ENCODE results near the gene LDAH. TPM values are rescaled to one million over a fixed set of nuclear protein-coding genes. Genes with fewer than 3 reads are reported as not detected.
"Not testable (repeated sequence)": the region's sequence is repeated elsewhere in the genome, so short reads cannot be mapped to it uniquely, and the experiment has no call there.

Gene LDAH
- total RNA-seq, 2 experiments from 2014 or later, result 27.0 to 32.8 TPM

- ChIA-PET POLR2A (interaction anchor here (0.7 kb wide), 1 partner anchor 43 kb away, joined by 3 read pairs; no protein-coding TSS in a partner anchor), CTCF (interaction anchor here (0.6 kb wide), 1 partner anchor 820 kb away, joined by 3 read pairs; no protein-coding TSS in a partner anchor)
- Mint-ChIP-seq H3K36me3 (ENCODE audit: low read depth) (peaks cover 68% of the 10 kb centered on the region), H3K4me3 (no peak overlapping the region), H3K9me3 (ENCODE audit: low read depth) (peaks cover 13% of the 10 kb centered on the region), H3K27ac (no peak overlapping the region), H3K27me3 (no peaks in the 10 kb centered on the region), H3K4me1 (no peaks in the 10 kb centered on the region)
- no peak for DNase-seq
- ATAC-seq, result no peak
- intact Hi-C loops (cut with DNase I, micrococcal nuclease), result no loop called here
Observed at GRCh38 chr2:20717641-20718040, 105.3 kb downstream of the LDAH start.

DNA sequence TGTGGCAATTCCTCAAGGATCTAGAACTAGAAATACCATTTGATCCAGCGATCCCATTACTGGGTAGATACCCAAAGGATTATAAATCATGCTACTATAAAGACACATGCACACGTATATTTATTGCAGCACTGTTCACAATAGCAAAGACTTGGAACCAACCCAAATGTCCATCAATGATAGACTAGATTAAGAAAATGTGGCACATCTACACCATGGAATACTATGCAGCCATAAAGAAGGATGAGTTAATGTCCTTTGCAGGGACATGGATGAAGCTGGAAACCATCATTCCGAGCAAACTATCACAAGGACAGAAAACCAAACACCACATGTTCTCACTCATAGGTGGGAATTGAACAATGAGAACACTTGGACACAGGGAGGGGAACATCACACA is 106.7 kb downstream of the LDAH start:
- ATAC-seq; H3K4me1 Mint-ChIP-seq; H3K27me3 Mint-ChIP-seq; DNase-seq; H3K4me3 Mint-ChIP-seq; H3K27ac Mint-ChIP-seq; intact Hi-C loops (cut with DNase I, micrococcal nuclease); POLR2A ChIA-PET: not testable (repeated sequence)
- H3K36me3 Mint-ChIP-seq (ENCODE audit: low read depth), result peaks cover 69% of the 10 kb centered on the region
- peaks cover 13% of the 10 kb centered on the region for H3K9me3 Mint-ChIP-seq (ENCODE audit: low read depth)
- CTCF ChIA-PET, result interaction anchor here (0.9 kb wide), 1 partner anchor 331 kb away, joined by 3 read pairs; no protein-coding TSS in a partner anchor

DNA sequence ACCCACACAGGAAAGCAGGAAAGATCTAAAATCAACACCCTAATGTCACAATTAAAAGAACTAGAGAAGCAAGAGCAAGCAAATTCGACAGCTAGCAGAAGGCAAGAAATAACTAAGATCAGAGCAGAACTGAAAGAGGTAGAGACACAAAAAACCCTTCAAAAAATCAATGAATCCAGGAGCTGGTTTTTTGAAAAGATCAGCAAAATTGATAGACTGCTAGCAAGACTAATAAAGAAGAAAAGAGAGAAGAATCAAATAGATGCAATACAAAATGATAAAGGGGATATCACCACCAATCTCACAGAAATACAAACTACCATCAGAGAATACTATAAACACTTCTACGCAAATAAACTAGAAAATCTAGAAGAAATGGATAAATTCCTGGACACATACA is 108.5 kb downstream of the LDAH start:
- H3K9me3 Mint-ChIP-seq (ENCODE audit: low read depth); POLR2A ChIA-PET; H3K27me3 Mint-ChIP-seq; intact Hi-C loops (cut with DNase I, micrococcal nuclease); DNase-seq; H3K27ac Mint-ChIP-seq; H3K4me3 Mint-ChIP-seq; ATAC-seq; H3K4me1 Mint-ChIP-seq; CTCF ChIA-PET: not testable (repeated sequence)
- peaks cover 63% of the 10 kb centered on the region for H3K36me3 Mint-ChIP-seq (ENCODE audit: low read depth)

GRCh38 chr2:20713585-20713984 is 109.3 kb downstream of the LDAH start:
- POLR2A ChIA-PET; H3K27ac Mint-ChIP-seq; H3K4me3 Mint-ChIP-seq; CTCF ChIA-PET; H3K4me1 Mint-ChIP-seq; H3K9me3 Mint-ChIP-seq (ENCODE audit: low read depth); H3K27me3 Mint-ChIP-seq; intact Hi-C loops (cut with DNase I, micrococcal nuclease); DNase-seq; ATAC-seq: not testable (repeated sequence)
- H3K36me3 Mint-ChIP-seq (ENCODE audit: low read depth), result peaks cover 56% of the 10 kb centered on the region

DNA sequence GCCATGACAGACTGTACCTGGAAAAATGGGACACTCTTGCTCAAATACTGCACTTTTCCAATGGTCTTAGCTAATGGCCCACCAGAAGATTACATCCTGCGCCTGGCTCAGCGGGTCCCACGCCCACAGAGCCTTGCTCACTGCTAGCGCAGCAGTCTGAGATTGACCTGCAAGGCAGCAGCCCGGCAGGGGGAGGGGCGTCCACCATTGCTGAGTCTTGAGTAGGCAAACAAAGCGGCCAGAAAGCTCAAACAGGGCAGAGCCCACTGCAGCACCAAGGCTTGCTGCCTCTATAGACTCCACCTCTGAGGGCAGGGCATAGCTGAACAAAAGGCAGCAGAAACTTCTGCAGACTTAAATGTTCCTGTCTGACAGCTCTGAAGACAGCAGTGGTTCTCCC is 111.3 kb downstream of the LDAH start:
- ATAC-seq; H3K4me1 Mint-ChIP-seq; H3K4me3 Mint-ChIP-seq; intact Hi-C loops (cut with DNase I, micrococcal nuclease); POLR2A ChIA-PET; H3K27me3 Mint-ChIP-seq; H3K27ac Mint-ChIP-seq; H3K9me3 Mint-ChIP-seq (ENCODE audit: low read depth); DNase-seq: not testable (repeated sequence)
- CTCF ChIA-PET, result interaction anchor here (1.4 kb wide), 1 partner anchor 50 kb away, joined by 3 read pairs; no protein-coding TSS in a partner anchor
- H3K36me3 Mint-ChIP-seq (ENCODE audit: low read depth), result peaks cover 46% of the 10 kb centered on the region

DNA sequence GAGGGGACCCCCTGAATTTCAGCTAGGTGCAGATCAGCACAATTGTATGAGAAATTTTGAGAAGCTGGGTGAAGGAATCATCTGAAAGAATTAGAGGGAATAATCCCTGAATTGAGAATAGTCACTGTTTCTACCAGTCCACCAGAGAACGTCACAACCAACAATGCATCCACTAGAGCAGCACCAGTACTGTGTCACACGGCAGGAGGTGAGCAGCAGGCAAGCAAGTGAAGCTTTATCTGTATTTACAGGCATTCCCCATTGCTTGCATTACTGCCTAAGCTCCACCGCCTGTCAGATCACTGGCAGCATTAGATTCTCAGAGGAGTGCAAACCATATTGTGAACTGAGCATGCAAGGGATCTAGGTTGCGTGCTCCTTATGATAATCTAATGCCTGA is 115.3 kb downstream of the LDAH start:
- Mint-ChIP-seq H3K9me3 (ENCODE audit: low read depth) (no peaks in the 10 kb centered on the region), H3K36me3 (ENCODE audit: low read depth) (peaks cover 21% of the 10 kb centered on the region), H3K27ac (no peak overlapping the region), H3K4me3 (no peak overlapping the region), H3K4me1 (no peaks in the 10 kb centered on the region), H3K27me3 (no peaks in the 10 kb centered on the region)
- DNase-seq, result no peak
- ChIA-PET CTCF (interaction anchor here (0.6 to 1.0 kb wide), 2 partner anchors 47 to 248 kb away, joined by 3 read pairs; no protein-coding TSS in a partner anchor), POLR2A (no interaction called here)
- no peak for ATAC-seq
- intact Hi-C loops (cut with DNase I, micrococcal nuclease), result no loop called here

- H3K4me1 Mint-ChIP-seq, result no peaks in the 10 kb centered on the region
- intact Hi-C loops (cut with DNase I, micrococcal nuclease), result no loop called here
- H3K27me3 Mint-ChIP-seq, result no peaks in the 10 kb centered on the region
- ChIA-PET CTCF (interaction anchor here (0.7 to 1.0 kb wide), 2 partner anchors 46 to 233 kb away, joined by 3 read pairs; no protein-coding TSS in a partner anchor), POLR2A (no interaction called here)
- H3K4me3 Mint-ChIP-seq, result no peak overlapping the region
- H3K9me3 Mint-ChIP-seq (ENCODE audit: low read depth), result no peaks in the 10 kb centered on the region
- no peak for DNase-seq
- no peak for ATAC-seq
- H3K36me3 Mint-ChIP-seq (ENCODE audit: low read depth), result peaks cover 16% of the 10 kb centered on the region
- H3K27ac Mint-ChIP-seq, result no peak overlapping the region
Observed at GRCh38 chr2:20706786-20707185, 116.1 kb downstream of the LDAH start.

- POLR2A ChIA-PET, result no interaction called here
Observed at GRCh38 chr2:20706217-20706616, 116.7 kb downstream of the LDAH start.

GRCh38 chr2:20704886-20705285 is 118.0 kb downstream of the LDAH start:
- H3K4me1 Mint-ChIP-seq, result no peaks in the 10 kb centered on the region
- DNase-seq (no peak), ATAC-seq (no peak)
- H3K27ac Mint-ChIP-seq, result no peak overlapping the region
- no peak overlapping the region for H3K4me3 Mint-ChIP-seq
- ChIA-PET CTCF (interaction anchor here (1.1 kb wide), 1 partner anchor 24 kb away, joined by 4 read pairs; no protein-coding TSS in a partner anchor), POLR2A (no interaction called here)
- H3K36me3 Mint-ChIP-seq (ENCODE audit: low read depth), result peaks cover 7% of the 10 kb centered on the region
- intact Hi-C loops (cut with DNase I, micrococcal nuclease), result no loop called here
- H3K27me3 Mint-ChIP-seq, result no peaks in the 10 kb centered on the region
- no peaks in the 10 kb centered on the region for H3K9me3 Mint-ChIP-seq (ENCODE audit: low read depth)

More at GRCh38 chr2:20706217-20706616, 116.7 kb downstream of the LDAH start:
- Mint-ChIP-seq H3K4me3 (no peak overlapping the region), H3K27me3 (no peaks in the 10 kb centered on the region), H3K9me3 (ENCODE audit: low read depth) (no peaks in the 10 kb centered on the region), H3K27ac (no peak overlapping the region), H3K36me3 (ENCODE audit: low read depth) (peaks cover 13% of the 10 kb centered on the region), H3K4me1 (no peaks in the 10 kb centered on the region)
- DNase-seq, result no peak
- intact Hi-C loops (cut with DNase I, micrococcal nuclease), result no loop called here
- CTCF ChIA-PET, result interaction anchor here (0.6 kb wide), 1 partner anchor 56 kb away, joined by 3 read pairs; no protein-coding TSS in a partner anchor
- ATAC-seq, result no peak

- H3K4me3 Mint-ChIP-seq, result no peak overlapping the region
- H3K27me3 Mint-ChIP-seq, result no peaks in the 10 kb centered on the region
- POLR2A ChIA-PET, result no interaction called here
Observed at GRCh38 chr2:20702563-20702962, 120.3 kb downstream of the LDAH start.

DNA sequence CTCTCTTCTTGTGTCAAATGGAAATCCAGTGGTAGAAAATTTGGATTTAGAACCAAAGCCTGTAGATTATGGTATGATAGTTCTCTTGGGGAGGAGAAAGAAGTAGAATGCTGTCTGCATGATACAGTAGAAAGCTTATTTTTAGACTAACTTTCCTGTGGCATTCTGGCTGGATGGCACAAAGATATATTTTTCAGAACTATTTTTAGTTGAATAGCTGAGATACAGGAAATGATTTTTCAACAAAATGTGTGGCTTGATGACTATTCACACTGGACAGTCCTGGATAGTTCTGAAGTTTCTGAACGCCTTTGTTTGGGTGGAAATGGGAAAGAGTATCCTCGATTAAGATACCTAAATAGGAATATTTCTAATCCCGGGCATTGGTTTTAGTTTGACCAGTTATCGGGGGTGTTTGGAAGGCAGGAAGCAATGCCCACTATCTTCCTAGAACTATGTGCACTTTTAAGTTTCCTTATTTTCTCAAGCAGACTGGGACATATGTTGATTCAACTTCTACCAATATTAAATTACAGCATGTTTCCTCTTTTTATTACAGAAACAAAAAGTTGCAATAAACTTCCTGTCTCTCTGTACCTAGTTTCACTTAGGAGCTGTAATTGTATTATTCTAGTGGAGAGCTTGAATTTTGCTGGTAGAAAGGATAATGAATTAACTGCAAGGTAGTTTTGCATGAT is 123.8 kb downstream of the LDAH start:
- intact Hi-C loops (cut with DNase I, micrococcal nuclease), result no loop called here
- no peak for ATAC-seq
- H3K4me1 Mint-ChIP-seq, result no peaks in the 10 kb centered on the region

More at GRCh38 chr2:20702563-20702962, 120.3 kb downstream of the LDAH start:
- CTCF ChIA-PET, result no interaction called here
- intact Hi-C loops (cut with DNase I, micrococcal nuclease), result no loop called here
- Mint-ChIP-seq H3K27ac (no peak overlapping the region), H3K36me3 (ENCODE audit: low read depth) (peaks cover 16% of the 10 kb centered on the region), H3K9me3 (ENCODE audit: low read depth) (no peaks in the 10 kb centered on the region), H3K4me1 (no peaks in the 10 kb centered on the region)
- ATAC-seq (no peak), DNase-seq (no peak)

DNA sequence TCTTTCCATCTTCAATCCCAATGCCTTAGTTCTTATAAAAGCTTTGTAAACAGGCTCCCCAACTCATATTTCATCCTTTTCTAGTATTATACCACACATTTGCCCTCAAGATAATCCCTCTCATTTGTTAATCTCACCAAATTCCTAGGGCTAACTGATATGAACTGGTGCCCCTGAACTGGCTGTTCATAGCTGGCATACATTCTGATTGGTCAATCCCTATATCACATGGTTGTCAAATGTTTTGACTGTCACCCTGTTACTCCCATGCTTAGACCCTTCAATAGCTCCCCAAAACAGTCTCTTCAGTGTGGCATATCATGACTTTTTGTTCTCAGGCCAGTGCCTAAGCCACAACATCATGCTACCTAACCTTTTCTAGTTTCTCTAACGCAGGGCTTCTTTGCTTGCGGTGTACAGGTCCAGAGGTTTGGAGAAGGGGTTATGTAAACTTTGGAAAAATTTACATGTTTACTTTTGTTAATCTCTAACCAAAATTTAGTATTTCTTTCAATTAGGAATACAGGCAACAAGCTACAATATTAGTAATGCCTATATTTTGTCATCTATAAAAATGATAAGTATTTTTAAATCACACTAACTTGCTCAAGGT is 125.5 kb downstream of the LDAH start:
- Mint-ChIP-seq H3K9me3 (ENCODE audit: low read depth) (no peaks in the 10 kb centered on the region), H3K4me1 (no peaks in the 10 kb centered on the region), H3K27me3 (no peaks in the 10 kb centered on the region), H3K4me3 (no peak overlapping the region), H3K27ac (no peak overlapping the region), H3K36me3 (ENCODE audit: low read depth) (peaks cover 10% of the 10 kb centered on the region)
- intact Hi-C loops (cut with DNase I, micrococcal nuclease), result no loop called here
- POLR2A ChIA-PET, result no interaction called here
- DNase-seq (no peak), ATAC-seq (no peak)
- CTCF ChIA-PET, result interaction anchor here (1.0 kb wide), 1 partner anchor 37 kb away, joined by 6 read pairs; no protein-coding TSS in a partner anchor

More for the DNA sequence above, 123.8 kb downstream of the LDAH start:
- ChIA-PET CTCF (interaction anchor here (1.2 kb wide), 1 partner anchor 57 kb away, joined by 3 read pairs; no protein-coding TSS in a partner anchor), POLR2A (no interaction called here)
- Mint-ChIP-seq H3K27me3 (no peaks in the 10 kb centered on the region), H3K9me3 (ENCODE audit: low read depth) (no peaks in the 10 kb centered on the region), H3K27ac (no peak overlapping the region), H3K4me3 (no peak overlapping the region), H3K36me3 (ENCODE audit: low read depth) (peaks cover 10% of the 10 kb centered on the region)
- DNase-seq, result no peak

Measured in activated CD4-positive, alpha-beta T cell treated with anti-CD3 and anti-CD28 coated beads for 36 hours (primary cell).